HEK293 (cell line): Measurements from ENCODE around the gene ZKSCAN3.

Source experiments
- CTCF ChIA-PET: fragments of 350-600 bp; formaldehyde crosslinking; extraction: SDS; loops from one replicate; lab custom pipeline; 2021; ENCODE audit warnings: antibody characterized with exemption; lab: Yijun Ruan, JAX
- POLR2A ChIA-PET: fragments of 300-600 bp; formaldehyde crosslinking; extraction: SDS; loops from one replicate; lab custom pipeline; 2020; ENCODE audit warnings: antibody characterized with exemption, inconsistent platforms; lab: Yijun Ruan, JAX
- H3K27ac ChIP-seq: fragments of 200-500 bp; sonication (Bioruptor generic); 2 replicates; pipeline ENCODE4 v1.5.1; 2014; ENCODE audit warnings: low read depth, low read length, control low read depth, inconsistent platforms; ENCODE audit errors: extremely low read depth
- H3K36me3 ChIP-seq, 2 experiments: fragments of 200-500 bp in 1 of 2; sonication (Bioruptor generic) in 1 of 2; 1 replicate in 1 of 2; 2 replicates in 1 of 2; pipeline ENCODE4 v1.5.1; 2014 to 2017; ENCODE audit warnings: inconsistent platforms in 2 of 2, low read length in 2 of 2; ENCODE audit not compliant: control insufficient read depth in 2 of 2, insufficient read depth in 1 of 2
- H3K4me1 ChIP-seq: fragments of 200-500 bp; sonication (Bioruptor generic); 2 replicates; pipeline ENCODE4 v1.5.1; 2014; ENCODE audit warnings: mild to moderate bottlenecking, low read length, inconsistent platforms; ENCODE audit not compliant: control insufficient read depth, insufficient read depth
- H3K4me3 ChIP-seq: 2 replicates; pipeline ENCODE4 v1.5.1; 2011; ENCODE audit warnings: low read depth, mild to moderate bottlenecking, control low read depth, low read length, moderate library complexity
- H3K9me3 ChIP-seq: fragments of 200-500 bp; sonication (Bioruptor generic); 2 replicates; pipeline ENCODE4 v1.5.1; 2014; ENCODE audit warnings: low read depth, low read length, inconsistent platforms; ENCODE audit not compliant: control insufficient read depth, insufficient read depth
- GLI4 ChIP-seq: fragments of 450-650 bp; formaldehyde crosslinking; IDR thresholded peaks from 2 replicates; pipeline ENCODE4 v1.5.1; 2016; ENCODE audit warnings: missing biosample characterization, missing genetic modification characterization
- MEIS1 ChIP-seq: sonication (generic); formaldehyde crosslinking; IDR thresholded peaks from 2 replicates; pipeline ENCODE4 v1.8.1; 2022; ENCODE audit warnings: missing genetic modification reagents, mild to moderate bottlenecking, borderline replicate concordance
- PRDM1 ChIP-seq: fragments of 450-650 bp; formaldehyde crosslinking; IDR thresholded peaks from 2 replicates; pipeline ENCODE4; 2016; ENCODE audit warnings: missing biosample characterization, missing genetic modification characterization
- SP2 ChIP-seq: fragments of 450-650 bp; formaldehyde crosslinking; IDR thresholded peaks from 2 replicates; pipeline ENCODE4 v1.5.1; 2016; ENCODE audit warnings: missing biosample characterization, missing genetic modification characterization
- ZBTB20 ChIP-seq: fragments of 450-650 bp; formaldehyde crosslinking; IDR thresholded peaks from 2 replicates; pipeline ENCODE4 v1.5.1; 2016; ENCODE audit warnings: missing biosample characterization, missing genetic modification characterization
- ZFP41 ChIP-seq: fragments of 450-650 bp; formaldehyde crosslinking; IDR thresholded peaks from 2 replicates; pipeline ENCODE4 v1.5.1; 2016; ENCODE audit warnings: missing biosample characterization, missing genetic modification characterization, borderline replicate concordance
- ZIC2 ChIP-seq: fragments of 450-650 bp; formaldehyde crosslinking; IDR thresholded peaks from 2 replicates; pipeline ENCODE4 v1.5.1; 2016; ENCODE audit warnings: missing biosample characterization, missing genetic modification characterization
- ZNF112 ChIP-seq: fragments of 450-650 bp; formaldehyde crosslinking; IDR thresholded peaks from 2 replicates; pipeline ENCODE4 v1.5.0; 2017; ENCODE audit warnings: missing biosample characterization, missing genetic modification characterization
- ZNF146 ChIP-seq: fragments of 450-650 bp; formaldehyde crosslinking; IDR thresholded peaks from 2 replicates; pipeline ENCODE4 v1.5.1; 2016; ENCODE audit warnings: missing biosample characterization, missing genetic modification characterization
- ZNF223 ChIP-seq: fragments of 450-650 bp; formaldehyde crosslinking; IDR thresholded peaks from 2 replicates; pipeline ENCODE4 v1.5.1; 2016; ENCODE audit warnings: missing biosample characterization, missing genetic modification characterization
- ZNF239 ChIP-seq: fragments of 450-650 bp; formaldehyde crosslinking; IDR thresholded peaks from 2 replicates; pipeline ENCODE4 v1.5.1; 2016; ENCODE audit warnings: missing biosample characterization, missing genetic modification characterization
- ZNF324 ChIP-seq: fragments of 450-650 bp; formaldehyde crosslinking; IDR thresholded peaks from 2 replicates; pipeline ENCODE4 v1.5.1; 2016; ENCODE audit warnings: missing biosample characterization, missing genetic modification characterization
- ZNF433 ChIP-seq: fragments of 450-650 bp; formaldehyde crosslinking; IDR thresholded peaks from 2 replicates; pipeline ENCODE4 v1.5.1; 2016; ENCODE audit warnings: missing biosample characterization, missing genetic modification characterization, low read depth
- ZNF521 ChIP-seq: fragments of 450-650 bp; formaldehyde crosslinking; IDR thresholded peaks from 2 replicates; pipeline ENCODE4 v1.5.1; 2017; ENCODE audit warnings: missing biosample characterization, mild to moderate bottlenecking, missing genetic modification characterization
- ZNF530 ChIP-seq: fragments of 450-650 bp; formaldehyde crosslinking; IDR thresholded peaks from 2 replicates; pipeline ENCODE4 v1.5.1; 2016; ENCODE audit warnings: low read depth, missing biosample characterization, missing genetic modification characterization
- ZNF549 ChIP-seq: fragments of 450-650 bp; IDR thresholded peaks from 2 replicates; pipeline ENCODE4 v1.5.1; 2018; ENCODE audit warnings: missing biosample characterization, missing genetic modification characterization, mild to moderate bottlenecking, inconsistent platforms, moderate library complexity
- ZNF561 ChIP-seq: fragments of 450-650 bp; IDR thresholded peaks from 2 replicates; pipeline ENCODE4 v1.5.1; 2018; ENCODE audit warnings: missing biosample characterization, missing genetic modification characterization, borderline replicate concordance
- ZNF585B ChIP-seq: fragments of 450-650 bp; formaldehyde crosslinking; IDR thresholded peaks from 2 replicates; pipeline ENCODE4 v1.5.1; 2016; ENCODE audit warnings: missing biosample characterization, missing genetic modification characterization
- ZNF600 ChIP-seq: fragments of 450-650 bp; formaldehyde crosslinking; IDR thresholded peaks from 2 replicates; pipeline ENCODE4 v1.5.1; 2016; ENCODE audit warnings: missing biosample characterization, missing genetic modification characterization
- ZNF610 ChIP-seq: fragments of 450-650 bp; formaldehyde crosslinking; IDR thresholded peaks from 2 replicates; pipeline ENCODE4 v1.5.1; 2016; ENCODE audit warnings: missing biosample characterization, missing genetic modification characterization, borderline replicate concordance
- ZNF623 ChIP-seq: fragments of 450-650 bp; formaldehyde crosslinking; IDR thresholded peaks from 2 replicates; pipeline ENCODE4 v1.5.1; 2016; ENCODE audit warnings: missing biosample characterization, missing genetic modification characterization
- ZNF658 ChIP-seq: fragments of 450-650 bp; formaldehyde crosslinking; IDR thresholded peaks from 2 replicates; pipeline ENCODE4; 2016; ENCODE audit warnings: missing biosample characterization, missing genetic modification characterization
- ZNF670 ChIP-seq: fragments of 450-650 bp; formaldehyde crosslinking; IDR thresholded peaks from 2 replicates; pipeline ENCODE4 v1.5.1; 2016; ENCODE audit warnings: missing biosample characterization, missing genetic modification characterization, low read depth
- ZNF777 ChIP-seq: fragments of 450-650 bp; formaldehyde crosslinking; IDR thresholded peaks from 2 replicates; pipeline ENCODE4 v1.5.1; 2017; ENCODE audit warnings: missing biosample characterization, missing genetic modification characterization, borderline replicate concordance
- TF ChIP-seq, protein P1 (sequence below): fragments of 450-650 bp; formaldehyde crosslinking; IDR thresholded peaks from 2 replicates; pipeline ENCODE4 v1.5.1; 2016; ENCODE audit warnings: missing biosample characterization, missing genetic modification characterization
- TF ChIP-seq, protein P2 (sequence below): sonication (generic); formaldehyde crosslinking; IDR thresholded peaks from 2 replicates; pipeline ENCODE4 v1.8.1; 2022; ENCODE audit warnings: mild to moderate bottlenecking, moderate library complexity, missing genetic modification reagents
- TF ChIP-seq, protein P3 (sequence below): fragments of 450-650 bp; formaldehyde crosslinking; IDR thresholded peaks from 2 replicates; pipeline ENCODE4 v1.5.1; 2016; ENCODE audit warnings: missing biosample characterization, missing genetic modification characterization

The ZKSCAN3 gene

DNA sequence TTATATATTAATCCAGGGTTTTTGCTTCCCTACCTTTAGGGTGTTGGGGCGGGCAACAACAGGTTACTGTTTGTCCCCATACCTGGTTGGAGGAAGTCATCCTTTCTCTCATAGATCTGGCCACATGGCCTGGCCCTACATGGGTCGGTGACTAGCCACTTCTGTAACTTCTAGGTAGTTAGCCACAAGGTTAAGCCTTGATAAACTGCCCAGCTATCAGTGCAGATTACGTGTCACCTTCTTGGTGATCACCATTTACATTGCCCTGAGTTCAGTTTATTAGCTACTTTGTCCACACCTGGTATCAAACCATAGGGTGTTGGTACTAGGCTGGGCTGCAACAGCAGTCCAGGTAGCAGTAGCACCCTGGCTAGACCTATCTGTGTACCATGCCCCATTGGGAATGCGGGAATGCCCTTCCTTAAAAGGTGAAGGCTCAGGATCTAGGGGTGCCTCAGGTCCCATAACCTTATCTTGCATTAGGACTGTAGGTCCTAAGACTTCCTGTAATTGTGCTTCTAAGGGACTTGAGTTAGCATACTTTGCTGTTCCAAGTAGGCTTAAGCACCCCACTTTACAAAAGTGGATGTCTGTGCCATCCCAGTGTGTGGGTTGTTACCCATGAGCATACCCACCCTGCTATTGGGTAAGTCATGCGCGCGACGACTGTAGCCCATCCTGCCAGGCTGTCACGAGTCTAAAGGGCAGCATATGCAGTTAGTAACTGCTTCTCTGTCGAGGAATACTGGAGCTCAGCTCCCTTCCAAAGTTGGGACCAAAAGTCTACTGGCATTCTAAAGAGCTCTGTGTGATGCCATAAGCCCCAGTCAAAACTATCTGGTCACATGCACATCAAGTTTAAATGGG is 5.2 kb downstream of the ZKSCAN3 start (continued):
- TF ChIP-seq, protein P1, sequence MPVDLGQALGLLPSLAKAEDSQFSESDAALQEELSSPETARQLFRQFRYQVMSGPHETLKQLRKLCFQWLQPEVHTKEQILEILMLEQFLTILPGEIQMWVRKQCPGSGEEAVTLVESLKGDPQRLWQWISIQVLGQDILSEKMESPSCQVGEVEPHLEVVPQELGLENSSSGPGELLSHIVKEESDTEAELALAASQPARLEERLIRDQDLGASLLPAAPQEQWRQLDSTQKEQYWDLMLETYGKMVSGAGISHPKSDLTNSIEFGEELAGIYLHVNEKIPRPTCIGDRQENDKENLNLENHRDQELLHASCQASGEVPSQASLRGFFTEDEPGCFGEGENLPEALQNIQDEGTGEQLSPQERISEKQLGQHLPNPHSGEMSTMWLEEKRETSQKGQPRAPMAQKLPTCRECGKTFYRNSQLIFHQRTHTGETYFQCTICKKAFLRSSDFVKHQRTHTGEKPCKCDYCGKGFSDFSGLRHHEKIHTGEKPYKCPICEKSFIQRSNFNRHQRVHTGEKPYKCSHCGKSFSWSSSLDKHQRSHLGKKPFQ (tag by site-specific recombination): no peak
- TF ChIP-seq ZNF521 (no peak), ZNF658 (tag by site-specific recombination) (no peak)

DNA sequence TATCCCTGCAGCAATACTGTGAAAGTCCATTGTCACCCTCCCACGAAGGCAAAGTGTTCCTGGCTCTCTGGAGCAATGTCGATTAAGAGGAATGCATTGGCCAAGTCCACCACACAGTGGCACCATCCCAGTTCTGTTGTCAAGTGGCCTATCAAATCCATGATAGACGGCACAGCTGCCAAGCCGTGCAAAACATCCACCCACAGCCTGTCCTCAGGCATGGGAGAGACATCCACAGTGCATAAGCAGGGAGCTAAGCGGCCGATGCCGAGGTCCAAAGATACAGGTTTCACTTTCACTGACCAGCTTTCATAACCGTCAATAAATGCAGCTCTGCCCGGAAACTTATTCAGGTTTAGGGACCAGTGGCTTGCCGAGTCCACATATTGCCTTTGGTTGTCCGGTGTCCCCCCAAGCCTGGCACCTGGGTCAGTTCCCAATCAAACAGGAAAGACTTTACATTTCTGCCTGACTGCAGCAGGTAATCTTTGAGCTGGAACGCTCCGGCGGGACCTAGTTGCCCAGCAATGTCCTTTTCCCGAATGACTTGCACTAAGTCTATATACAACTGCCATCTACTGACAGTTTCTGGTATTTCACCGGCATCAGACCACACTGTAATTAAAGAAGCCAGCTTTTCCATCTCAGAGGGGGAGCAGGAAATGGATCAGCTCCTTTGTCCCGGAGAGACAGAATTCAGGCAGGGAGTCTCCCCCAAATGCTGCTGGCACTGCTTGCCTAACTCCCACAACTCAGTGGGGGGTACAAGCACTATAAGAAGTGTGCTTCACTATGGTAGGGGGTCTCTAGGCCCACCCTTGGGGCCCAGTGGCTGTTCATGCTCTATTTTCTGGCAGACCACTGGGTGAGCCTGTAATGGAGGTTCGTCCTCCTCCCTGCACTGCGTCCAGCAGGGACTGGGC is 6.3 kb downstream of the ZKSCAN3 start:
- Histone ChIP-seq H3K9me3 (no peaks in the 10 kb centered on the region), H3K4me1 (peaks cover 3% of the 10 kb centered on the region; the same call in 1 of the 2 replicates), H3K36me3 (peaks cover 0 to 19% of the 10 kb centered on the region in 2 experiments; a peak in 1 of 3 replicates), H3K4me3 (peak overlapping the region; percentile 63), H3K27ac (peak overlapping the region; percentile 4; the same call in 1 of the 2 replicates)
- POLR2A ChIA-PET: interaction anchor here (0.6 to 1.8 kb wide), 30 partner anchors 11 to 546 kb away, joined by 3 to 22 read pairs (median 4); partner anchors contain the start of genes PGBD1, ZKSCAN4, ZKSCAN8 and ZSCAN16
- CTCF ChIA-PET: interaction anchor here (0.5 to 2.8 kb wide), 62 partner anchors 10 to 1166 kb away, joined by 3 to 19 read pairs (median 4); partner anchors contain the start of genes PGBD1, ZKSCAN4, ZKSCAN8 and ZSCAN26
- TF ChIP-seq ZNF777 (tag by site-specific recombination): no peak
- TF ChIP-seq ZNF585B: no peak
- peak; percentile 63 for TF ChIP-seq ZBTB20 (tag by site-specific recombination)
- TF ChIP-seq ZNF223 (tag by site-specific recombination): peak; percentile 79
- no peak; the same call in 1 of the 2 replicates for TF ChIP-seq SP2 (tag by site-specific recombination)
- peak; percentile 84 for TF ChIP-seq ZNF600
- TF ChIP-seq ZNF623 (tag by site-specific recombination): no peak
- TF ChIP-seq, protein P2, sequence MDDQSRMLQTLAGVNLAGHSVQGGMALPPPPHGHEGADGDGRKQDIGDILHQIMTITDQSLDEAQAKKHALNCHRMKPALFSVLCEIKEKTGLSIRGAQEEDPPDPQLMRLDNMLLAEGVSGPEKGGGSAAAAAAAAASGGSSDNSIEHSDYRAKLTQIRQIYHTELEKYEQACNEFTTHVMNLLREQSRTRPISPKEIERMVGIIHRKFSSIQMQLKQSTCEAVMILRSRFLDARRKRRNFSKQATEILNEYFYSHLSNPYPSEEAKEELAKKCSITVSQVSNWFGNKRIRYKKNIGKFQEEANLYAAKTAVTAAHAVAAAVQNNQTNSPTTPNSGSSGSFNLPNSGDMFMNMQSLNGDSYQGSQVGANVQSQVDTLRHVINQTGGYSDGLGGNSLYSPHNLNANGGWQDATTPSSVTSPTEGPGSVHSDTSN (CRISPR knock-in tag): peak; percentile 82
- no peak for TF ChIP-seq GLI4 (tag by site-specific recombination)
- TF ChIP-seq ZNF530 (tag by site-specific recombination): no peak
- TF ChIP-seq, protein P3, sequence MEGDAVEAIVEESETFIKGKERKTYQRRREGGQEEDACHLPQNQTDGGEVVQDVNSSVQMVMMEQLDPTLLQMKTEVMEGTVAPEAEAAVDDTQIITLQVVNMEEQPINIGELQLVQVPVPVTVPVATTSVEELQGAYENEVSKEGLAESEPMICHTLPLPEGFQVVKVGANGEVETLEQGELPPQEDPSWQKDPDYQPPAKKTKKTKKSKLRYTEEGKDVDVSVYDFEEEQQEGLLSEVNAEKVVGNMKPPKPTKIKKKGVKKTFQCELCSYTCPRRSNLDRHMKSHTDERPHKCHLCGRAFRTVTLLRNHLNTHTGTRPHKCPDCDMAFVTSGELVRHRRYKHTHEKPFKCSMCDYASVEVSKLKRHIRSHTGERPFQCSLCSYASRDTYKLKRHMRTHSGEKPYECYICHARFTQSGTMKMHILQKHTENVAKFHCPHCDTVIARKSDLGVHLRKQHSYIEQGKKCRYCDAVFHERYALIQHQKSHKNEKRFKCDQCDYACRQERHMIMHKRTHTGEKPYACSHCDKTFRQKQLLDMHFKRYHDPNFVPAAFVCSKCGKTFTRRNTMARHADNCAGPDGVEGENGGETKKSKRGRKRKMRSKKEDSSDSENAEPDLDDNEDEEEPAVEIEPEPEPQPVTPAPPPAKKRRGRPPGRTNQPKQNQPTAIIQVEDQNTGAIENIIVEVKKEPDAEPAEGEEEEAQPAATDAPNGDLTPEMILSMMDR: peak; percentile 50; the same call in 1 of the 2 replicates
- no peak for TF ChIP-seq ZNF239
- no peak for TF ChIP-seq ZFP41 (tag by site-specific recombination)
- TF ChIP-seq ZNF112 (tag by site-specific recombination): no peak
- no peak for TF ChIP-seq ZNF146
- TF ChIP-seq ZNF561 (tag by site-specific recombination): 0 out of 2 replicates have a peak, but pooled peaks have one; percentile 41
- no peak for TF ChIP-seq ZNF549 (tag by site-specific recombination)
- TF ChIP-seq ZIC2: peak; percentile 81
- TF ChIP-seq ZNF610 (tag by site-specific recombination): no peak
- TF ChIP-seq MEIS1: no peak
- no peak for TF ChIP-seq ZNF433 (tag by site-specific recombination)
- TF ChIP-seq PRDM1 (tag by site-specific recombination): peak; percentile 84
- TF ChIP-seq ZNF670 (tag by site-specific recombination): no peak
- TF ChIP-seq ZNF324 (tag by site-specific recombination): no peak
